K562 (cell line): ENCODE data around the gene MGAT1. TPM values are rescaled to one million over a fixed set of nuclear protein-coding genes. Genes with fewer than 3 reads are reported as not detected.

Experiments used
- DACH1 ChIP-seq: fragments of 450-650 bp; IDR thresholded peaks from 2 replicates; pipeline ENCODE4 v1.6.1; 2018; ENCODE audit not compliant: partially characterized antibody
- EGR1 ChIP-seq: fragments of 450-650 bp; conservative IDR thresholded peaks from 2 replicates; pipeline ENCODE4 v1.6.1; 2017; ENCODE audit warnings: mild to moderate bottlenecking
- ELK3 ChIP-seq: fragments of 450-650 bp; formaldehyde crosslinking; IDR thresholded peaks from 2 replicates; pipeline ENCODE4 v1.4.0; 2020; ENCODE audit warnings: mild to moderate bottlenecking
- HEY1 ChIP-seq: fragments of 250-450 bp; sonication (Bioruptor Pico); IDR thresholded peaks from 2 replicates; pipeline ENCODE4 v1.5.0; 2020; ENCODE audit warnings: mild to moderate bottlenecking, moderate library complexity, borderline replicate concordance
- HNRNPUL1 ChIP-seq: fragments of 200-400 bp; formaldehyde crosslinking; IDR thresholded peaks from 2 replicates; pipeline ENCODE4 v1.6.1; 2017; ENCODE audit warnings: low read length
- HSF4 ChIP-seq: fragments of 250-450 bp; sonication (Bioruptor Pico); IDR thresholded peaks from 2 replicates; pipeline ENCODE4 v2.1.2; 2022; ENCODE audit warnings: mild to moderate bottlenecking, moderate library complexity, borderline replicate concordance
- MTA3 ChIP-seq: fragments of 450-650 bp; formaldehyde crosslinking; IDR thresholded peaks from 2 replicates; pipeline ENCODE4 v1.6.1; 2017; ENCODE audit warnings: mild to moderate bottlenecking, borderline replicate concordance
- RBM17 ChIP-seq: fragments of 200-400 bp; formaldehyde crosslinking; IDR thresholded peaks from 2 replicates; pipeline ENCODE4 v1.6.1; 2017; ENCODE audit warnings: low read depth, mild to moderate bottlenecking, low read length, borderline replicate concordance
- RBM34 ChIP-seq: fragments of 200-400 bp; formaldehyde crosslinking; IDR thresholded peaks from 2 replicates; pipeline ENCODE4 v1.6.1; 2018; ENCODE audit warnings: low read length, borderline replicate concordance; ENCODE audit not compliant: insufficient read depth
- ZNF766 ChIP-seq: fragments of 200-800 bp; sonication (Bioruptor generic); conservative IDR thresholded peaks from 2 replicates; pipeline ENCODE4 v1.6.1; 2016; ENCODE audit warnings: missing genetic modification characterization, missing compliant biosample characterization
- polyA plus RNA-seq, 8 experiments: library from polyadenylated mRNA; depleted of rRNA in 4 of 8; stranded (reverse) in 5 of 8; unstranded in 3 of 8; fragments of >200 nt; fragmentation: Nextera tagmentation in 2 of 8; fragmentation: Illumina TruSeq in 1 of 8; extraction: Ambion mirVana in 2 of 8; extraction: Trizol in 1 of 8; gene quantifications; 2 replicates each; pipeline versions ENCODE4 v1.2.1 to v1.2.3, GENCODE V29; 2011 to 2014; ENCODE audit warnings: inconsistent platforms in 1 of 8, missing spikeins in 1 of 8
- total RNA-seq, 7 experiments: library from RNA; depleted of rRNA in 6 of 7; stranded (reverse); fragments of >200 nt in 6 of 7; fragmentation: Illumina TruSeq in 2 of 7; extraction: Trizol in 2 of 7; gene quantifications; 2 replicates each; pipeline versions ENCODE4 v1.2.1 to v1.2.3, GENCODE V29; 2011 to 2021; ENCODE audit warnings: low replicate concordance in 1 of 7
- TF ChIP-seq, protein P1 (sequence below): fragments of 250-450 bp; sonication (Bioruptor Pico); IDR thresholded peaks from 2 replicates; pipeline ENCODE4 v1.8.0; 2022; ENCODE audit warnings: moderate library complexity, mild to moderate bottlenecking, inconsistent platforms
- TF ChIP-seq, protein P2 (sequence below): sonication (generic); formaldehyde crosslinking; IDR thresholded peaks from 2 replicates; pipeline ENCODE4 v1.9.0; 2022; ENCODE audit warnings: mild to moderate bottlenecking, missing genetic modification reagents
- TF ChIP-seq, protein P3 (sequence below): sonication (generic); formaldehyde crosslinking; IDR thresholded peaks from 2 replicates; pipeline ENCODE4 v1.4.0; 2020; ENCODE audit warnings: mild to moderate bottlenecking, missing genetic modification reagents

MGAT1 gene
- total and polyA plus RNA-seq, 9 of the 15 experiments (the other 6 are each of a cell fraction or from before 2014, with no cell fraction given): 3.9 to 82.7 (median 44.5) TPM

- TF ChIP-seq, protein P1, sequence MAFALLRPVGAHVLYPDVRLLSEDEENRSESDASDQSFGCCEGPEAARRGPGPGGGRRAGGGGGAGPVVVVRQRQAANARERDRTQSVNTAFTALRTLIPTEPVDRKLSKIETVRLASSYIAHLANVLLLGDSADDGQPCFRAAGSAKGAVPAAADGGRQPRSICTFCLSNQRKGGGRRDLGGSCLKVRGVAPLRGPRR (CRISPR knock-in tag): no peak
- no peak for TF ChIP-seq HEY1 (CRISPR knock-in tag)
- TF ChIP-seq RBM34: no peak
- no peak for TF ChIP-seq ELK3 (CRISPR knock-in tag)
- TF ChIP-seq MTA3: no peak
- TF ChIP-seq, protein P2, sequence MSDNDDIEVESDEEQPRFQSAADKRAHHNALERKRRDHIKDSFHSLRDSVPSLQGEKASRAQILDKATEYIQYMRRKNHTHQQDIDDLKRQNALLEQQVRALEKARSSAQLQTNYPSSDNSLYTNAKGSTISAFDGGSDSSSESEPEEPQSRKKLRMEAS: no peak
- TF ChIP-seq HNRNPUL1: no peak
- TF ChIP-seq DACH1: peak; percentile 99
- TF ChIP-seq ZNF766: no peak
- TF ChIP-seq RBM17: no peak
- TF ChIP-seq HSF4 (CRISPR knock-in tag): no peak
- TF ChIP-seq, protein P3, sequence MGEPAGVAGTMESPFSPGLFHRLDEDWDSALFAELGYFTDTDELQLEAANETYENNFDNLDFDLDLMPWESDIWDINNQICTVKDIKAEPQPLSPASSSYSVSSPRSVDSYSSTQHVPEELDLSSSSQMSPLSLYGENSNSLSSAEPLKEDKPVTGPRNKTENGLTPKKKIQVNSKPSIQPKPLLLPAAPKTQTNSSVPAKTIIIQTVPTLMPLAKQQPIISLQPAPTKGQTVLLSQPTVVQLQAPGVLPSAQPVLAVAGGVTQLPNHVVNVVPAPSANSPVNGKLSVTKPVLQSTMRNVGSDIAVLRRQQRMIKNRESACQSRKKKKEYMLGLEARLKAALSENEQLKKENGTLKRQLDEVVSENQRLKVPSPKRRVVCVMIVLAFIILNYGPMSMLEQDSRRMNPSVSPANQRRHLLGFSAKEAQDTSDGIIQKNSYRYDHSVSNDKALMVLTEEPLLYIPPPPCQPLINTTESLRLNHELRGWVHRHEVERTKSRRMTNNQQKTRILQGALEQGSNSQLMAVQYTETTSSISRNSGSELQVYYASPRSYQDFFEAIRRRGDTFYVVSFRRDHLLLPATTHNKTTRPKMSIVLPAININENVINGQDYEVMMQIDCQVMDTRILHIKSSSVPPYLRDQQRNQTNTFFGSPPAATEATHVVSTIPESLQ (CRISPR knock-in tag): no peak
- no peak for TF ChIP-seq EGR1
These were observed 26.2 kb downstream of the MGAT1 start (continued) for GRCh38 chr5:180776376-180776775.
